Ishikawa (cell line): ENCODE results near the gene AICDA.

Experiments used
- CEBPB ChIP-seq: IDR thresholded peaks from 2 replicates; pipeline ENCODE4 v1.6.1; 2012
- CREB1 ChIP-seq: IDR thresholded peaks from 2 replicates; pipeline ENCODE4 v1.6.1; 2012; ENCODE audit warnings: low read depth
- EGR1 ChIP-seq: IDR thresholded peaks from 2 replicates; pipeline ENCODE4 v1.6.1; 2012
- EP300 ChIP-seq: IDR thresholded peaks from 2 replicates; pipeline ENCODE4 v1.6.1; 2012; ENCODE audit warnings: borderline replicate concordance
- FOXM1 ChIP-seq: IDR thresholded peaks from 2 replicates; pipeline ENCODE4 v1.6.1; 2012; ENCODE audit warnings: low read depth, borderline replicate concordance
- NFIC ChIP-seq: IDR thresholded peaks from 2 replicates; pipeline ENCODE4 v1.6.1; 2012
- RAD21 ChIP-seq: IDR thresholded peaks from 2 replicates; pipeline ENCODE4 v1.6.1; 2012; ENCODE audit warnings: low read depth
- TAF1 ChIP-seq: IDR thresholded peaks from 2 replicates; pipeline ENCODE4 v1.6.1; 2012; ENCODE audit warnings: low read depth, mild to moderate bottlenecking
- TCF12 ChIP-seq: IDR thresholded peaks from 2 replicates; pipeline ENCODE4 v1.6.1; 2012; ENCODE audit warnings: low read depth
- TEAD4 ChIP-seq: IDR thresholded peaks from 2 replicates; pipeline ENCODE4 v1.6.1; 2012
- YY1 ChIP-seq: IDR thresholded peaks from 2 replicates; pipeline ENCODE4 v1.6.1; 2012; ENCODE audit warnings: low read depth
- ZBTB7A ChIP-seq: IDR thresholded peaks from 2 replicates; pipeline ENCODE4 v1.6.1; 2012; ENCODE audit warnings: low read depth
- TF ChIP-seq, protein P1 (sequence below): IDR thresholded peaks from 2 replicates; pipeline ENCODE4 v1.6.1; 2012
- TF ChIP-seq, protein P2 (sequence below): IDR thresholded peaks from 2 replicates; pipeline ENCODE4 v1.6.1; 2012
- TF ChIP-seq, protein P3 (sequence below): IDR thresholded peaks from 2 replicates; pipeline ENCODE4 v1.6.1; 2012; ENCODE audit warnings: low read depth, mild to moderate bottlenecking

The AICDA gene

DNA sequence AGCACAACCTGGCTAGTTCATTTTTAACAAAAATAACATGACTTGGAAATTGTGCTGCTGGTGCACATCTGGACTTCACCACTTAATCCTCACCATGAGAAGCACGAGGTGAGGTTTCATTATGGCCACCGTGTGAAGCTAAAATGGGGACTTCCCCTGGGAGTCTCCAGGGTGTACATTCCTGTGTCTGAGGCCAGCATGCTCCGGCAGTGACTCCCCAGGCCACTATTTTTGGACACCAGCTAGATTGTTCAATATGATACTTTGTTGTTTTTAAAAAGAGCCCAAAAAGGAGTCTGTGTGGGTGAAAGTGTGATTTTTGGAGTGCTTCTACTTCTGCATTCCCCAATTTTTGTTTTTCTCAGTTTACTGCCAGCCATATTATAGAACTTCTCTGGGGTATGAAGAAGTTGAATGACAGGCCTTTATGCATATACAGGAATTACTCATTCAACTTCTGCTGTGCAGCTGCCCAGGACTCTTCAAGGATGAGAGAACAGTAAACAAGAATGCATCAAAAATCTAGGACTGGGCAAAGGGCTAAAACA, 16.9 kb upstream of the AICDA start:
- TF ChIP-seq CEBPB, result no peak
- TF ChIP-seq, protein P1, sequence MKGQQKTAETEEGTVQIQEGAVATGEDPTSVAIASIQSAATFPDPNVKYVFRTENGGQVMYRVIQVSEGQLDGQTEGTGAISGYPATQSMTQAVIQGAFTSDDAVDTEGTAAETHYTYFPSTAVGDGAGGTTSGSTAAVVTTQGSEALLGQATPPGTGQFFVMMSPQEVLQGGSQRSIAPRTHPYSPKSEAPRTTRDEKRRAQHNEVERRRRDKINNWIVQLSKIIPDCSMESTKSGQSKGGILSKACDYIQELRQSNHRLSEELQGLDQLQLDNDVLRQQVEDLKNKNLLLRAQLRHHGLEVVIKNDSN, result no peak
- TF ChIP-seq ZBTB7A, result no peak
- TF ChIP-seq YY1, result no peak
- TF ChIP-seq TEAD4, result no peak
- no peak for TF ChIP-seq TCF12

DNA sequence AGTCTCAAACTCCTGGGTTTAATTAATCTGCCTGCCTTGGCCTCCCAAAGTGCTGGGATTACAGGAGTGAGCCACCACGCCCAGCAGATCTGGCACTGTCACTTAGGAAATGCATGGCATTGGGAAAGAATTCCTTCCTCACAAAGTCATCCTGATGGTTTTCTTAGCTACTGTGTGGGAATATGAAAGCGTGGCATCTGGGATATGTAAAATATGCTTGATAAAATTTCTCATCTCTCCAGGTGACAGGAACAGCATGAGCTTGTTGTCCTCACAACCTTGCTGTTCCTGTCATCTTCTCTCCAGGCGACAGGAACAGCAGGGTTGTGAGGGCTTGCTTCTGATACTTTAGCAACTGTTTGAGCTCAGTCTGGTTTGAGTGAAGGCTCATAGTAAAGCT, 16.1 kb upstream of the AICDA start:
- no peak for TF ChIP-seq TEAD4
- TF ChIP-seq FOXM1, result no peak
- TF ChIP-seq, protein P2, sequence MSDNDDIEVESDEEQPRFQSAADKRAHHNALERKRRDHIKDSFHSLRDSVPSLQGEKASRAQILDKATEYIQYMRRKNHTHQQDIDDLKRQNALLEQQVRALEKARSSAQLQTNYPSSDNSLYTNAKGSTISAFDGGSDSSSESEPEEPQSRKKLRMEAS, result no peak
- TF ChIP-seq TAF1, result no peak
- TF ChIP-seq NFIC, result no peak
- TF ChIP-seq RAD21, result no peak
- TF ChIP-seq YY1, result no peak
- TF ChIP-seq EP300, result no peak
- TF ChIP-seq ZBTB7A, result no peak
- TF ChIP-seq CREB1, result no peak
- no peak for TF ChIP-seq TCF12
- TF ChIP-seq, protein P3, sequence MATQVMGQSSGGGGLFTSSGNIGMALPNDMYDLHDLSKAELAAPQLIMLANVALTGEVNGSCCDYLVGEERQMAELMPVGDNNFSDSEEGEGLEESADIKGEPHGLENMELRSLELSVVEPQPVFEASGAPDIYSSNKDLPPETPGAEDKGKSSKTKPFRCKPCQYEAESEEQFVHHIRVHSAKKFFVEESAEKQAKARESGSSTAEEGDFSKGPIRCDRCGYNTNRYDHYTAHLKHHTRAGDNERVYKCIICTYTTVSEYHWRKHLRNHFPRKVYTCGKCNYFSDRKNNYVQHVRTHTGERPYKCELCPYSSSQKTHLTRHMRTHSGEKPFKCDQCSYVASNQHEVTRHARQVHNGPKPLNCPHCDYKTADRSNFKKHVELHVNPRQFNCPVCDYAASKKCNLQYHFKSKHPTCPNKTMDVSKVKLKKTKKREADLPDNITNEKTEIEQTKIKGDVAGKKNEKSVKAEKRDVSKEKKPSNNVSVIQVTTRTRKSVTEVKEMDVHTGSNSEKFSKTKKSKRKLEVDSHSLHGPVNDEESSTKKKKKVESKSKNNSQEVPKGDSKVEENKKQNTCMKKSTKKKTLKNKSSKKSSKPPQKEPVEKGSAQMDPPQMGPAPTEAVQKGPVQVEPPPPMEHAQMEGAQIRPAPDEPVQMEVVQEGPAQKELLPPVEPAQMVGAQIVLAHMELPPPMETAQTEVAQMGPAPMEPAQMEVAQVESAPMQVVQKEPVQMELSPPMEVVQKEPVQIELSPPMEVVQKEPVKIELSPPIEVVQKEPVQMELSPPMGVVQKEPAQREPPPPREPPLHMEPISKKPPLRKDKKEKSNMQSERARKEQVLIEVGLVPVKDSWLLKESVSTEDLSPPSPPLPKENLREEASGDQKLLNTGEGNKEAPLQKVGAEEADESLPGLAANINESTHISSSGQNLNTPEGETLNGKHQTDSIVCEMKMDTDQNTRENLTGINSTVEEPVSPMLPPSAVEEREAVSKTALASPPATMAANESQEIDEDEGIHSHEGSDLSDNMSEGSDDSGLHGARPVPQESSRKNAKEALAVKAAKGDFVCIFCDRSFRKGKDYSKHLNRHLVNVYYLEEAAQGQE, result no peak
- TF ChIP-seq, protein P1, result no peak
- TF ChIP-seq CEBPB, result no peak
- no peak for TF ChIP-seq EGR1

DNA sequence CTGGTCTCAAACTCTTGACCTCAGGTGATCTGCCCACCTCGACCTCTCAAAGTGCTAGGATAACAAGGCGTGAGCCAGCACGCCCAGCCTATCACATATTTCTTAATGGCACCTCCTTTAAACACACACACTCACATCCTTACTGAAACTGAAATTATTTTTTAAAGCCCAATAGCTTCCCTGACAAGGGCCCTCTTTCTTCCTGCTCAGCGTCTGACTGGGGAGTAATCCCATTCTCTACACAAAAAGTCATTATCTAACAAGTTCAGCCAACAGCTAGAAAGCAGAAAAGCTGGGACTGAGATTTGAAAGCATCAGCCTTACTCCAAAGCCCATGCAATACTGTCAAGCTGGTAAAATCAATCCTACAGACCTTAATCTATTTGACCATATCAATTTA, 10.0 kb upstream of the AICDA start:
- TF ChIP-seq YY1 (no peak), ZBTB7A (no peak), EGR1 (no peak)
- TF ChIP-seq, protein P2, result no peak

DNA sequence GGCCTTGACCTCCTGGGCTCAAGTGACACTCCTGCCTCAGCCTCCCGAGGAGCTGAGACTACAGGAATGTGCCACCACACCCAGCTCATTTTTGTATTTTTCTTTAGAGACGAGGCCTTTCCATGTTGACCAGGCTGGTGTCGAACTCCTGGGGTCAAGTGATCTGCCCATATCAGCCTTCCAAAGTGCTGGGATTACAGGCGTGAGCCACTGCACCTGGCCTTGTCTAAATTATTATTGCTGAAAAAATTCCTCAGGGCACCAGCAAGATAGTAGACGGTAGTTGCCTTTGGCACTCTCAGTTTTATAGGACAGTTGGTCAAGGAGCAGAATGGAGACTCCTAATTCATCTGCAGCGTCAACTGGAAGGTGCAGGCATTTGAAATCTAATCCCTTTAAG, 2.5 kb upstream of the AICDA start:
- no peak for TF ChIP-seq CEBPB
- TF ChIP-seq YY1, result no peak
- no peak for TF ChIP-seq EGR1
- TF ChIP-seq, protein P2, result no peak
- TF ChIP-seq RAD21, result no peak
- TF ChIP-seq, protein P3, result no peak
- no peak for TF ChIP-seq TEAD4
- no peak for TF ChIP-seq TCF12
- TF ChIP-seq TAF1, result no peak
- TF ChIP-seq, protein P1, result no peak
- TF ChIP-seq EP300, result no peak
- TF ChIP-seq ZBTB7A, result no peak
- TF ChIP-seq CREB1, result no peak
- no peak for TF ChIP-seq FOXM1
- no peak for TF ChIP-seq NFIC

DNA sequence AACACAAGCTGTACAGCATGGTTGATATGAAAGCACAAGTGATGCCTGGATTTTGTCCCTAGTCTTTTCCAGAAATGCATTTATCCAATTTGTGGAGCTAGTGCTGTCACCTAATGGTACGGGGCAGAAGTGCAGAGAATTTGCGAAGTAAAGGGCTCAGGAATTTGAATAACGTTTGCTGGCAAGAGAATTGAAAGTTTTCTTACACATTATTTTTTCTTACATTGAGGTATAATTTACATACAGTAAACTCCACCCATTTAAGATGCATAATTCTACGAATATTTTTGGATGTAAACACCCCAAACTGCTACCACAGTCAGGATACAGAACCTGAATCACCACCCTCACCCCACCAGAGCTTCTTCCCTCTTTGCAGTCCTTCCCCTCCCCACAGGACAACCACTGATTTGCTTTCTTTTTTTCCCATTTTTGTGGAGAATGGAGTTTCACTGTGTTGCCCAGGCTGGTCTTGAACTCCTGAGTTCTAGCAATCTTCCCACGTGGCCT, 3.5 kb downstream of the AICDA start:
- TF ChIP-seq, protein P3, result no peak
- TF ChIP-seq EP300 (no peak), TCF12 (no peak), YY1 (no peak), FOXM1 (no peak), CREB1 (no peak), RAD21 (peak; percentile 94), TEAD4 (peak; percentile 32; the same call in 1 of the 2 replicates), NFIC (no peak), TAF1 (no peak)
- TF ChIP-seq, protein P1, result no peak
